H1 (cell line): Measurements from ENCODE around the gene SLC45A1. TPM values are rescaled to one million over a fixed set of nuclear protein-coding genes. Genes with fewer than 3 reads are reported as not detected.

Source experiments
- NRF1 ChIP-seq: IDR thresholded peaks from 2 replicates; pipeline ENCODE4 v1.6.1; 2011; ENCODE audit warnings: mild to moderate bottlenecking, low read depth, low read length, improper control_type of control experiment
- ZNF274 ChIP-seq: IDR thresholded peaks from 2 replicates; pipeline ENCODE4 v1.7.0; 2012; ENCODE audit warnings: low read length, borderline replicate concordance; ENCODE audit errors: extremely low read depth
- polyA plus RNA-seq, 7 experiments: library from polyadenylated mRNA; depleted of rRNA in 3 of 7; stranded (reverse) in 5 of 7; unstranded in 2 of 7; fragments of >200 nt in 5 of 7; fragments of 200-250 nt in 2 of 7; gene quantifications; 1 replicate in 5 of 7; 2 replicates in 1 of 7; 4 replicates in 1 of 7; pipeline versions ENCODE4 v1.2.1 to v1.2.3, GENCODE V29; 2011 to 2013; ENCODE audit warnings: missing spikeins in 2 of 7, mixed read lengths in 2 of 7
- total RNA-seq: library from RNA; stranded (reverse); fragmentation: NEBNext Ultra II Directional; extraction: Animal tissue kit (Norgen Biotek cat#: 25700); gene quantifications from 2 replicates; pipeline ENCODE4 v1.2.1, GENCODE V29; 2021

SLC45A1 gene
- total and polyA plus RNA-seq, 2 of the 8 experiments (the other 6 are each of a cell fraction or from before 2014, with no cell fraction given): 1.0 to 1.7 TPM

DNA sequence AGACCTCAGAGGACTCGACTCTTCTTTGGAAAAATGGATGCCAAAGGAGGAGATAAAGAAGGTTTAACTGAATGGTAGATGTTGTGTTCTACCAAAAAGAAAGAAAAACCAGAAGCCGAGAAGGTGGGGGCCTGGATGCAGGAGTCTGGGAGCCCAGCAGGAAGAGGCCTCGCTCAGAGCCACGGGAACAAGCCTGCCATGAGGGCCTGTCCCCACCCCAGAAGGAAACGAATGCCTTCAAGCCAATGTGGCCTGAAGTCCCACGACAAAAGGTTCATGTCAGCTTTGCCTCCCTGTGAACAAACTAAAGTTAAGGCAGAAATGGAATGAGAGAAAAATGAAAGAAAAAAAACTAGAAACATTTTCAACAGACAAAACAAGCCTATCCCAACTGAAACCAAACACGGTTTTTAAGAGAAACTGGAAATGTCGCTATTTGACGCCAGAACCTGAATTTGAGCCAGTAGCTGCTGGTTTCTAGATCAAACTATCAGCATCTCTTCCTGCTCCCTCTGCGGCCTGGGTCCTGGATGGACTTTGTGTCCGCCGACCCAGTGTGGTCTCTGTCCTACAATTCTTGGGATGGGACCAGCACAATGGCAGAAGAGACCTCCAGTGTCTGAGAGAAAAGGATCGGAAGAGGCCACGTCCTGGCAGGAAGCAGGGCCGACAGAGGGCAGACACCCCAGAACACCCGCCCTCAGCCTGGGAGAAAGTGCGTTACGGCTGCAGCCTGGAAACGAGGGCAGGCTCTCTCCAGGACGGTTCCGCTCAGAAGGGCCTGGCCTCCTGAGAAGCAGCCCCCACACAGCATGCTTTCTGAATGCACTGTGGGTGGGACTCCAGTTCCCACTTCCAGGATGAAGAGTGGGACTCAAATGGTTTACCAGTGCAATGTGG is 35.2 kb downstream of the SLC45A1 start (continued):
- TF ChIP-seq ZNF274 (no peak), NRF1 (no peak)
